SH-SY5Y (cell line): ENCODE results near the gene GABRR2.

Source experiments
- GATA2 ChIP-seq: IDR thresholded peaks from 2 replicates; pipeline ENCODE4 v1.6.1; 2011; ENCODE audit warnings: mild to moderate bottlenecking, low read depth, low read length
- GATA3 ChIP-seq: IDR thresholded peaks from 2 replicates; pipeline ENCODE4 v1.6.1; 2011; ENCODE audit warnings: low read depth, mild to moderate bottlenecking, low read length, moderate library complexity

- TF ChIP-seq GATA2: no peak
- no peak for TF ChIP-seq GATA3
These were observed 49.5 kb upstream of the GABRR2 start for GRCh38 chr6:89364586-89364985.
